Eye (tissue), 1 donor: ENCODE measurements around the gene DAB2IP.
"Not testable (repeated sequence)": the region's sequence is repeated elsewhere in the genome, so short reads cannot be mapped to it uniquely, and the experiment has no call there.

Experiments
- DNase-seq: peaks from one replicate; pipeline ENCODE4 v3.0.0-alpha.2; 2015

Gene DAB2IP

GRCh38 chr9:121627427-121627826 lies 24.0 kb upstream of the DAB2IP start:
- DNase-seq: no peak

GRCh38 chr9:121628401-121628800 lies 23.0 kb upstream of the DAB2IP start:
- DNase-seq: no peak

- DNase-seq: no peak
Measured at GRCh38 chr9:121631115-121631514, 20.3 kb upstream of the DAB2IP start.

- no peak for DNase-seq
Measured at GRCh38 chr9:121631978-121632418, 19.4 kb upstream of the DAB2IP start.

GRCh38 chr9:121633119-121633714 lies 18.2 kb upstream of the DAB2IP start:
- DNase-seq: peak; percentile 91

- DNase-seq: no peak
Measured at GRCh38 chr9:121633736-121634135, 17.7 kb upstream of the DAB2IP start.

GRCh38 chr9:121634329-121635261 lies 16.8 kb upstream of the DAB2IP start:
- peak; percentile 75 for DNase-seq

GRCh38 chr9:121635300-121635876 lies 16.0 kb upstream of the DAB2IP start:
- no peak for DNase-seq

GRCh38 chr9:121636341-121636865 lies 15.0 kb upstream of the DAB2IP start:
- DNase-seq: peak; percentile 67

GRCh38 chr9:121636978-121637712 lies 14.3 kb upstream of the DAB2IP start:
- DNase-seq: no peak

GRCh38 chr9:121637713-121638220 lies 13.7 kb upstream of the DAB2IP start:
- no peak for DNase-seq

GRCh38 chr9:121638399-121638798 lies 13.0 kb upstream of the DAB2IP start:
- no peak for DNase-seq

GRCh38 chr9:121638901-121639592 lies 12.4 kb upstream of the DAB2IP start:
- no peak for DNase-seq

- no peak for DNase-seq
Measured at GRCh38 chr9:121639619-121640018, 11.8 kb upstream of the DAB2IP start.

- DNase-seq: peak; percentile 63
Measured at GRCh38 chr9:121640076-121640475, 11.4 kb upstream of the DAB2IP start.

- no peak for DNase-seq
Measured at GRCh38 chr9:121640491-121641223, 10.8 kb upstream of the DAB2IP start.

- no peak for DNase-seq
Measured at GRCh38 chr9:121641224-121641611, 10.2 kb upstream of the DAB2IP start.

- no peak for DNase-seq
Measured at GRCh38 chr9:121642758-121643157, 8.7 kb upstream of the DAB2IP start.

GRCh38 chr9:121643473-121643872 lies 8.0 kb upstream of the DAB2IP start:
- DNase-seq: no peak

- not testable (repeated sequence) for DNase-seq
Measured at GRCh38 chr9:121644040-121644439, 7.4 kb upstream of the DAB2IP start.

- peak; percentile 80 for DNase-seq
Measured at GRCh38 chr9:121645003-121645402, 6.4 kb upstream of the DAB2IP start.
